ENCODE data around the gene CASZ1.

CASZ1 gene

GRCh38 chr1:10593750-10594149, 202.7 kb downstream of the CASZ1 start:
- H3K9ac ChIP-seq (ENCODE audit: low read length) = no peak overlapping the region
- H2AFZ ChIP-seq (ENCODE audit: low read depth, low read length, severe bottlenecking) = no peak overlapping the region
- H3K27me3 ChIP-seq (ENCODE audit: low read length) = no peaks in the 10 kb centered on the region
- H3K9me2 ChIP-seq (replicated peaks; ENCODE audit: insufficient read depth, low read length) = no peaks in the 10 kb centered on the region
- no peaks in the 10 kb centered on the region for H3K79me2 ChIP-seq (ENCODE audit: insufficient read depth, low read length)
- TF ChIP-seq CTCF (IDR thresholded peaks at IDR 0.05; ENCODE audit: insufficient read depth, low read length, poor library complexity, severe bottlenecking) = no peak
- no peak for TF ChIP-seq EZH2phosphoT487 (conservative IDR thresholded peaks at IDR 0.05; ENCODE audit: low read length)
- no peaks in the 10 kb centered on the region for H3K36me3 ChIP-seq (ENCODE audit: low read length)
- H3K9me3 ChIP-seq (ENCODE audit: insufficient read depth, low read length) = no peaks in the 10 kb centered on the region
- H3F3A ChIP-seq (ENCODE audit: insufficient read depth) = no peaks in the 10 kb centered on the region
- H4K20me1 ChIP-seq (ENCODE audit: low read depth, low read length) = no peaks in the 10 kb centered on the region
- no peak overlapping the region for H3K27ac ChIP-seq (ENCODE audit: low read depth, low read length)
- H3K4me2 ChIP-seq (ENCODE audit: low read depth, low read length, poor library complexity, severe bottlenecking) = no peak overlapping the region
- H3K4me3 ChIP-seq (ENCODE audit: insufficient read depth, low read length, poor library complexity, severe bottlenecking) = no peak overlapping the region

GRCh38 chr1:10592373-10592772, 204.1 kb downstream of the CASZ1 start:
- Histone ChIP-seq H3K4me3 (ENCODE audit: insufficient read depth, low read length, poor library complexity, severe bottlenecking) (no peak overlapping the region), H3K27me3 (ENCODE audit: low read length) (no peaks in the 10 kb centered on the region), H3K9me3 (ENCODE audit: insufficient read depth, low read length) (no peaks in the 10 kb centered on the region), H4K20me1 (ENCODE audit: low read depth, low read length) (no peaks in the 10 kb centered on the region), H3K79me2 (ENCODE audit: insufficient read depth, low read length) (no peaks in the 10 kb centered on the region), H2AFZ (ENCODE audit: low read depth, low read length, severe bottlenecking) (no peak overlapping the region), H3K9ac (ENCODE audit: low read length) (no peak overlapping the region), H3K9me2 (replicated peaks; ENCODE audit: insufficient read depth, low read length) (no peaks in the 10 kb centered on the region), H3K4me2 (ENCODE audit: low read depth, low read length, poor library complexity, severe bottlenecking) (no peak overlapping the region), H3K36me3 (ENCODE audit: low read length) (no peaks in the 10 kb centered on the region), H3K27ac (ENCODE audit: low read depth, low read length) (no peak overlapping the region), H3F3A (ENCODE audit: insufficient read depth) (no peaks in the 10 kb centered on the region)
- no peak for TF ChIP-seq CTCF (IDR thresholded peaks at IDR 0.05; ENCODE audit: insufficient read depth, low read length, poor library complexity, severe bottlenecking)
- TF ChIP-seq EZH2phosphoT487 (conservative IDR thresholded peaks at IDR 0.05; ENCODE audit: low read length) = no peak

- Histone ChIP-seq H3F3A (ENCODE audit: insufficient read depth) (no peaks in the 10 kb centered on the region), H3K9me2 (replicated peaks; ENCODE audit: insufficient read depth, low read length) (no peaks in the 10 kb centered on the region), H3K9ac (ENCODE audit: low read length) (no peak overlapping the region), H4K20me1 (ENCODE audit: low read depth, low read length) (no peaks in the 10 kb centered on the region), H2AFZ (ENCODE audit: low read depth, low read length, severe bottlenecking) (no peak overlapping the region), H3K79me2 (ENCODE audit: insufficient read depth, low read length) (no peaks in the 10 kb centered on the region), H3K36me3 (ENCODE audit: low read length) (no peaks in the 10 kb centered on the region), H3K4me3 (ENCODE audit: insufficient read depth, low read length, poor library complexity, severe bottlenecking) (no peak overlapping the region), H3K27ac (ENCODE audit: low read depth, low read length) (no peak overlapping the region), H3K4me2 (ENCODE audit: low read depth, low read length, poor library complexity, severe bottlenecking) (no peak overlapping the region), H3K27me3 (ENCODE audit: low read length) (no peaks in the 10 kb centered on the region), H3K9me3 (ENCODE audit: insufficient read depth, low read length) (no peaks in the 10 kb centered on the region)
- TF ChIP-seq CTCF (IDR thresholded peaks at IDR 0.05; ENCODE audit: insufficient read depth, low read length, poor library complexity, severe bottlenecking) = no peak
- no peak for TF ChIP-seq EZH2phosphoT487 (conservative IDR thresholded peaks at IDR 0.05; ENCODE audit: low read length)
These were observed 205.4 kb downstream of the CASZ1 start for GRCh38 chr1:10591010-10591409.
